HL-60/S4 (cell line): Measurements from ENCODE around the gene RABGAP1L.
"Not testable (repeated sequence)": the region's sequence is repeated elsewhere in the genome, so short reads cannot be mapped to it uniquely, and the experiment has no call there.

Source experiments
- in situ Hi-C: fragments of 300-500 bp; cut with MboI; formaldehyde crosslinking; loops from 2 replicates; pipeline ENCODE4 v1.14.3; 2022; ENCODE audit warnings: low sequenced_read_pairs

Gene RABGAP1L

GRCh38 chr1:174531751-174532150, 372.4 kb downstream of the RABGAP1L start:
- in situ Hi-C loops, result no loop called here

DNA sequence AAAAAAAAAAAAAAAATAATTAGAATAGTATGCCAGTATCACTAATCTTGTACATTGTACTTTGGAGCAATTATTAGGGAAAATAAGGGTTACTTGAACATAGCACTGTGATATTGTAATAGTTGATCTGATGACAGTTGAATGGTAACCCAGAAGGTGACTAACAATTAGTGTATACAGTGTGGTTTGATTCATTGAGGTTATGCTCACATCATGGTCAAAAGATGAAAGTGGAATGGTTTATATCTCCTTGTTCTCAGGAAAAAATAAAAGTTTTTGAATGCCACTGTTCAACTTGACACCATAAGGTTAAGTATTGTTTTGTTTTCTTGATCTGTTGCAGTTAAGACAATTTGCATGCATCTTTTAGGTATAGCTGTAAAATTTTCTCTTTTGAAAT, 375.5 kb downstream of the RABGAP1L start:
- in situ Hi-C loops, result no loop called here

- in situ Hi-C loops, result no loop called here
These were observed 375.9 kb downstream of the RABGAP1L start for GRCh38 chr1:174535207-174535606.

DNA sequence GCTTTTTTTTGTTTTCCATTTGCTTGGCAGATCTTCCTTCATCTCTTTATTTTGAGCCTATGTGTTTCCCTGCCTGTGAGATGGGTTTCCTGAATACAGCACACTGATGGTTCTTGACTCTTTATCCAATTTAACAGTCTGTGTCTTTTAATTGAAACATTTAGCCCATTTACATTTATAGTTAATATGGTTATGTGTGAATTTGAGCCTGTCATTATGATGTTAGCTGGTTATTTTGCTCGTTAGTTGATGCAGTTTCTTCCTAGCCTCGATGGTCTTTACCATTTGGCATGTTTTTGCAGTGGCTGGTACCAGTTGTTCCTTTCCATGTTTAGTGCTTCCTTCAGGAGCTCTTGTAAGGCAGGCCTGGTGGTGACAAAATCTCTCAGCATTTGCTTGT, 384.1 kb downstream of the RABGAP1L start:
- in situ Hi-C loops, result not testable (repeated sequence)

DNA sequence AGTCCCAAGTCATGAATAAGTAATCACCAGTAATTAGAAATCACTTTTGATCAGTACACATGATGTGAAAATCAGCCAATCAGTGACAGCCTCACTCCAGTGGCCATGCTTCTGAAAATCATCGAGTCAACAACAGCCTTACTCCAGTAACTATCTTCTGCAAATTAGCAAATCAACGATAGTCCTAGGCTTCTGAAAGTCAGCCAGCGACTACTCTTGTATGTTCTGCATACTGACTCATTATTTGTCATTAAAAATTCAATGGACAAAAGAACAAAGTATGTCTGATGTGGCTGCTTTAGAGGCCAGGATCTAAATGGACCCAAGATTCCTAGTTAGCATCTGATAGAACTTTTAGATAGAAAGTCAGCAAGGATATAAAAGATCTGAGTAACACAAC, 391.0 kb downstream of the RABGAP1L start:
- in situ Hi-C loops, result no loop called here

- in situ Hi-C loops, result no loop called here
These were observed 397.1 kb downstream of the RABGAP1L start for GRCh38 chr1:174556392-174556791.

DNA sequence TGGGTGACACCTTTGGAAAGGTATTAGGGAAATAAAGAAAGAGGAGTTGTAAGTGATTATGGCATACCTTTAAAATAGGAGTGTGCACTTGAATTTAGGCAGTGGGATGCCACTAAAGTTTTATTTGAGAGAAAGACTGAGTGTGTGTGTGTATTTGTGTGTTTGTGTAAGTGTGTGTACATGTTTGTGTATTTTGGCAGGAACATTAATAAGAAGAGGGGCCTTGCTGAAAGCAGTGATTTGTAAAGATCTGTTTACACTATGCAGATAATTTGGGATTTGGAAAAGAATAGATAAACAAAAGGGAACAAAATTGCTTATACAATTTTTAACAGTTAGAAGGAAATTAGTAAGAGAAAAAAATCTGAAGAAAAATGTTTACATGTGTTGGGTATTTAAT, 409.2 kb downstream of the RABGAP1L start:
- in situ Hi-C loops, result no loop called here

DNA sequence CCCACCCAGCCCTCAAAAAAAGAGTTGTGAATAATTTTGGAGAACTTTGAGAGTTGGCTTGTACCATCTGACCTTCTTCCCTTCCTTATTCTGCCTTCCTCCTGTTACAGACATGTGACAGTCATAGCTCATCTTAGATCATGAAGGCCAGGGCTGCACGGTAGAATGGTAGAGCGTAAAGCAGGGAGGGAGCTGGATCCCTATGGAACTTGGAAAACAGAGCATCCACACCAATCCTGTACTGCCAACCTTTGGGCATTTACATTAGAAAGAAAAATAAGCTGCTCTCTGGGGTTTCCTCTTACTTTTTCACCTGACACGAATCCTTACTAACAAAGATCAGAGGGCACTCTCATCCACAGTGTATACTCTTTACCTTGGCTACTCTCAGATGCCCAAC, 409.9 kb downstream of the RABGAP1L start:
- in situ Hi-C loops, result no loop called here

DNA sequence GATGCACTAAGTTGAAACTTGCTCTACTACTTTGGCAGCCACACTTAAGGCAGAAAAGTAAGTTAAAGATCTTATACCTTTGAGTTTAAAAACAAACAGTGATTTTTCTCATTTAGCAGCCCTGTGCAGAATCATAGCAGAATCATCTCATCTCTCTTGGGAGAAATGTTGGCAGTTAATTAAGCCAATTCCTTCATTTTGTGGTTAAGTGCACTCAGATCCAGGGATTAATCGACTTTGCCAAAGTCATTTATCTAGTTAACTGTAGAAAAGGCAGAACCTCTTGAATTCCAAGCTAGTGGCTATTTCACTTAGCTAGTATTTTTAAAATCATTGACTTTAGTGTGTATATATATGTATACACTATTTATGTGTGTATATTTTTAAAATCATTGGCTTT, 413.5 kb downstream of the RABGAP1L start:
- in situ Hi-C loops, result no loop called here

- in situ Hi-C loops, result not testable (repeated sequence)
These were observed 416.8 kb downstream of the RABGAP1L start for GRCh38 chr1:174576120-174576519.

DNA sequence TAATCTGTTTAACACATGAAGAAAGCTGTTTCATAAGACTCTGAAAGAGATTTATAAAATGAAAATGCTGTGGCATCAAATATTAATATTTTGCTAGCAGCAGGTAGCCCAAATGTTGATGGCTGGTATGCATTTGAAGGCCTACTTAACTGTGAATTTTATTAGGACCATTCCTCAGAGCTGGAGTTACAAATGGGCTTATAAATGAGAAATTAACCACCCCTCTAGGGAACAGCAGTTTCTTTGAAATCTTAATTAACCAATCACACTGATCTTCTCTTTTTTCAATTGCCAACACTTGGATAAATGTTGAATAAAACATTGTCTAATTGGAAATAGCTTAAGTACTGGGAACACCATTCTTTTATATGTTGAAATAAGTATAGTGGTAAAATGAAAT, 418.4 kb downstream of the RABGAP1L start:
- in situ Hi-C loops, result no loop called here

- in situ Hi-C loops, result no loop called here
These were observed 421.5 kb downstream of the RABGAP1L start for GRCh38 chr1:174580801-174581200.

DNA sequence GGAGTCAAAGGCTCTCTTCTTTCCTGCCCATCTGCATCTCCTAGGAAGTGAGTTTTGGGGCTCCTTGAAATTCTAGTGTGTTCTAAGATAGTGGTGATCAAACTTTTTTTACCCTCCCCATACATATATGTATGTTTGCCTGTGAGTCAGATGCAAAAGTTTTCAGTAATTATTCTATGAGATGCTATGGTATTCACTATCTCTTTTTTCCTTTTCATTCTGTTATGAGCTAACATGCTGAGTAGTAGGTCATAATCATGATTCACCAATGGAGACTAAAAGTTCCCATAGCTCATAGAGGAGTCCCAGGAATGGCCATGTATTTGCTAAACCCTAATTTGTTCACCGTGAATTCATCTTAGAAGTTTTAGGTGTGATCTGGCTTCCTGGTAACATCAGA, 424.0 kb downstream of the RABGAP1L start:
- in situ Hi-C loops, result no loop called here

- in situ Hi-C loops, result no loop called here
These were observed 424.8 kb downstream of the RABGAP1L start for GRCh38 chr1:174584071-174584470.

DNA sequence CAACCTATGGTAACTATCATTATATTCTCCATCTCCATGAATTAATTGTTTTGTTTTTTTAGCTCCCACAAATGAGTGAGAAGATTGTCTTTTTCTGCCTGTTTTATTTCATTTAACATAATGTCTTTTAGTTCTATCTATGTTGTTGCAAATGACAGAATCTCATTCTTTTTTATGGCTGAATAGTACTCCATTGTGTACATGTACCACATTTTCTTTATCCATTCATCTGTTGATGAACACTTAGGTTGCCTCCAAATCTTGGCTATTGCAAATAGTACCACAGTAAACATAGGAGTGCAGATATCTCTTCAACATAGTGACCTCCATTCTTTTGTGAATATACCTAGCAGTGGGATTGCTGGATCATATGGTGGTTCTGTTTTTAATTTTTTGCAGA, 429.3 kb downstream of the RABGAP1L start:
- in situ Hi-C loops, result not testable (repeated sequence)

- in situ Hi-C loops, result no loop called here
These were observed 445.9 kb downstream of the RABGAP1L start for GRCh38 chr1:174605198-174605597.

- in situ Hi-C loops, result no loop called here
These were observed 447.2 kb downstream of the RABGAP1L start for GRCh38 chr1:174606471-174606870.

GRCh38 chr1:174617905-174618304, 458.6 kb downstream of the RABGAP1L start:
- in situ Hi-C loops, result not testable (repeated sequence)

- in situ Hi-C loops, result no loop called here
These were observed 464.2 kb downstream of the RABGAP1L start for GRCh38 chr1:174623324-174624035.

- in situ Hi-C loops, result no loop called here
These were observed 467.0 kb downstream of the RABGAP1L start for GRCh38 chr1:174626031-174627025.

- in situ Hi-C loops, result no loop called here
These were observed 478.2 kb downstream of the RABGAP1L start for GRCh38 chr1:174637487-174637886.

- in situ Hi-C loops, result no loop called here
These were observed 480.1 kb downstream of the RABGAP1L start for GRCh38 chr1:174639461-174639860.
